CD4-positive, alpha-beta T cell treated with Interleukin-6 for 4 hours (primary cell): ENCODE measurements around the gene TOX2.

Source experiments
- DNase-seq: peaks from one replicate; pipeline ENCODE4 v3.0.0-alpha.2; 2020; ENCODE audit warnings: mixed read lengths

The TOX2 gene

GRCh38 chr20:44111712-44112335, 197.2 kb downstream of the TOX2 start:
- no peak for DNase-seq

DNA sequence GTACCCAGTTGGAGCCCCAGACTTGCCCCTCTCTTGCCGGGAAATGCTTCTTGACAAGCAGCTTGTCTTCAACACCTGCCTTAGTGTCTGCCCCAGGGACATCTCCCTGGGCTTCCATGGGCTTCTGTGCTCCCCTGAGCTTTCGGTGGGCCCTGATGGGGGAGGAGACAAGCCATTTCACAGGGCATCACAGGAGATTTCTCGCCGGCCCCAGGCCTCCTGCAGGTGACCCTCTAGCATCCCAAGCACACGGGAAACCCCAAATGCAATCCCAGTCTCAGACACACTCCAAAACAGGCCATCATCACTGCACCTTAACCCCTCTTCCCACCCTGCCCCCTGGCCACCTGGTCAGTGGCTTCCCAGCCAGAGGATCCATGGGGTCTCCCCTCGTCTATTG, 197.8 kb downstream of the TOX2 start:
- DNase-seq, result no peak

GRCh38 chr20:44112889-44113617, 198.4 kb downstream of the TOX2 start:
- no peak for DNase-seq

- no peak for DNase-seq
Observed at GRCh38 chr20:44113618-44114376, 199.1 kb downstream of the TOX2 start.

DNA sequence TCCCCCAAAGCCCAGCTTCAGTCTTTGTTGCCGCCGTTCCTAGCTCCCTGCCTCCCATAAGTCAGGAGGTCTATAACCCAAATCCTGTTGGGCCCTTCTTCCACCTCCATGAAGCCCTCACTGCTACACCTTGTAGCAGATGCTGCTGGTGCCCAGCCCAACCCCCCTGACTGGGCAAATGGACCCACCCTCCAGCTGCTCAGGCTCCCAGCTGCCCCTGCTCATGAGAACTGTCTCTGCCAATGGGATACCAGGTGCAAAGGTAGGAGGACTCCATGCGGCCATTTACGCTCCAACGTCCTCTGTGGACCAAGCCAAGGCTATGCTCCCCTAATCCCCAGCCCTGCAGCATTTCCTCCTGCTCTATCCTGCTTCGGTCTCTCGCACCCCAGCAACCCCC, 200.5 kb downstream of the TOX2 start:
- no peak for DNase-seq

DNA sequence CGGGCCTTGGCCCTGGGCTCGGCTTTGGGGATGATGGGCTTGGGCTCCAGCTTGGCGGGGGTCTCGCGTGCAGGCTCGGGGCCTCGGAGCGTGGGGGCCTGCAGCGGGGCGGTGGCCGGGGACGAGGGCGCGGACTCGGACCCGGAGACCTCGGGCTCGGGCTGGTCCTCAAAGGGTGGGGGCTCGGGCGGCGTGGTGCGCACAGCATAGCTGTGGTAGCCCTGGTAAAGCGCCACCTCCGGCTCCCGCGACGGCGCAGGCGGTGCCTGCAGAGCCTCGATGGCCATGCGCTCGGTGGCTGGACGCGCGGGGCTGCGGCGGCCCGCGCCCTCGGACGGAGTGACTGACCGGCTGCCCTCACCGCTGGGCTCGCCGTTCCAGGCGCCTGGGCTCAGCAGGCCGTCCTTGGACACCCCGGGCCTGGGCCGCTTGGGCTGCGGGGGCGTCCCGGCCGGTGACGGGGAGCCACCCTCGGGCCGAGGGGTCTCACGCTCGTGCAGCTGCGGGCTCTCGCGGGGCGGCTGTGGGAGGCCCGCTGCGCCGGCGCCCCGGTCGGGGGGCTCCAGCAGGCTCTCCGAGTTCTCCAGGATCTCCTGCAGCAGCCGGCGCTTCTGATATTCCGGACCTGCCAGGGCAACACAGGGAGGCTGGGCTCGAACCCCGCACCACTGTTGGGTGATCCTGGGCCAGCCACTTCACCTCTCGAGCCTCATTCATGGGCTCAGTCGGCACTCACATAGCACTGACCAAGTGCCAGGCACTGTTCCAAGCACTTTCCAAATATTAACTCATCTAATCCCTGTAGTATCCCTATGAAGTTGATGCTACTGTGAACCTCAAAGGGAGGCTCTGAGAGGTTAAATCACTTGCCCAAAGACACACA, 201.4 kb downstream of the TOX2 start:
- DNase-seq, result no peak

DNA sequence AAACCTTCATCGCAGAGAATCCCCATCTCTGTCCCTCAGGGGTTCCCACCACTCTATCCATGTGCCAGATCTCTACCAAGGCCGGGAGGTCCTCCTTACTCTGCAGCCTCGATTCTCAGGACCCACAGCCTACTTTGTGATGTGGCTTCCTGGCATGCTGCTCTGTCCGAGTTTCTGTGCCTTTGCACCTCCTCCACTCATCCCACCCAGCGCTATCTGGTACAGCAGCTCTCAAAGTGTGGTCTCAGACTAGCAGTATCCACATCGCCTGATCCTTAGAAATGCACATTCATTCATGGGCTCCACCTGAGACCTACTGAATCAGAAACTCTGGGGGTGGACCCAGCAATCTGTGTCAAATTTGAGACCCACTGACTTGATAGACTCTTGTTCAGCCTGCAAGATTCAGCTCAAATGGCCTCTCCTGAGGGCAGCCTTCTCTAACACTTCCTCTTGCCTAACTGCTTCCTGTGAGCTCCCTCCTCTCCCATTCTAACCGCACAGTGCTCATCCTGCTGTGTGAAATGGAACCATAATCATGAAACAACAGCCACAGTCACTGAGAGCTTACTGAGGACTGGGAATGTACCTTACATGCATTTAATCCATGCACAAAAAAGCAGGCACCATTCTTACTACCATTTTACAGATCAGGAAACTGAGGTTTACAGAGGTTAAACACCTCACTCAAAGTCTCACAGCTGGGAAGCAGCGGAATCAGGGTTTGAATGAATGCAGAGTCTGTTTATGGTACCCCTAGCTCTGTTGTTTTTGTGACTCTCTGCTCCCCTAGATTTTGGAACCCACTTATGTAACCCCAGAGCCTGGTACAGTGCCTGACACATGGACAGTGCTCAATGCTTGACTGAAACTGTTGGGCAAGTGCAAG, 202.9 kb downstream of the TOX2 start:
- DNase-seq, result no peak

- no peak for DNase-seq
Observed at GRCh38 chr20:44118185-44119033, 203.8 kb downstream of the TOX2 start.
